ENCODE results near the gene PLEKHD1. TPM values are rescaled to one million over a fixed set of nuclear protein-coding genes. Genes with fewer than 3 reads are reported as not detected.

PLEKHD1 gene
- total RNA-seq, 1 experiment from 2014 or later, result 1.2 TPM

GRCh38 chr14:69464379-69464778 is 20.1 kb upstream of the PLEKHD1 start:
- intact Hi-C loops (cut with micrococcal nuclease), result loop anchor here (5.0 kb wide), 1 partner anchor 602 kb away; no protein-coding TSS in a partner anchor
- no peaks in the 10 kb centered on the region for H3K79me2 ChIP-seq (ENCODE audit: insufficient read depth, low read length)
- peaks cover 0 to 10% of the 10 kb centered on the region in 2 experiments; a peak in 1 of 4 replicates for H3K36me3 ChIP-seq (ENCODE audit: control insufficient read depth in 1 of 2, insufficient read depth in 2 of 2, low read length in 2 of 2)
- no peak overlapping the region for H3K4me2 ChIP-seq (ENCODE audit: low read length)
- DNase-seq (ENCODE audit: low read depth, low spot score), result no peak
- no peaks in the 10 kb centered on the region for H3K9me2 ChIP-seq (ENCODE audit: insufficient read depth)
- H3K4me1 ChIP-seq (ENCODE audit: control insufficient read depth in 1 of 2, insufficient read depth in 2 of 2, low read length in 2 of 2), result no peaks in the 10 kb centered on the region; a peak in 1 of 4 replicates
- no peak overlapping the region for H3K9ac ChIP-seq (ENCODE audit: low read length)
- no peak for TF ChIP-seq TCF7L2 (IDR thresholded peaks at IDR 0.05; ENCODE audit: borderline replicate concordance, extremely low read depth, insufficient read depth, insufficient read length)
- no peak for TF ChIP-seq POLR2A (IDR thresholded peaks at IDR 0.05; ENCODE audit: borderline replicate concordance, extremely low read depth, insufficient read depth, insufficient read length)
- TF ChIP-seq REST (IDR thresholded peaks at IDR 0.05; ENCODE audit: low read depth), result no peak
- no peak for TF ChIP-seq FOSL1 (IDR thresholded peaks at IDR 0.05; ENCODE audit: low read depth)
- CTCF ChIA-PET, result interaction anchor here (1.3 to 1.4 kb wide), 2 partner anchors 9 to 13 kb away, joined by 3 to 6 read pairs; no protein-coding TSS in a partner anchor
- 0 out of 2 replicates have a peak, but pooled peaks cover 2% of the 10 kb centered on the region for H4K20me1 ChIP-seq (ENCODE audit: insufficient read depth)
- RAD21 ChIA-PET (ENCODE audit: low non-redundant PET in 1 of 2, low total read pairs in 2 of 2, uncharacterized antibody in 2 of 2, unreplicated experiment in 2 of 2), result no interaction called here
- no peak overlapping the region for H2AFZ ChIP-seq (ENCODE audit: low read depth, low read length, poor library complexity, severe bottlenecking)
- no TSS peak for BruUV-seq (replicated peaks)
- H3K9me3 ChIP-seq (ENCODE audit: control insufficient read depth in 1 of 2, insufficient read depth in 1 of 2, low read depth in 1 of 2, low read length in 2 of 2), result no peaks in the 10 kb centered on the region
- H3K27me3 ChIP-seq (ENCODE audit: insufficient read depth, low read length), result no peaks in the 10 kb centered on the region
- H3K4me3 ChIP-seq (replicated peaks in 1 of 2; ENCODE audit: low read depth in 1 of 2, low read length in 2 of 2), result no peak overlapping the region
- no peak for ATAC-seq
- no peak overlapping the region for H3K27ac ChIP-seq (ENCODE audit: low read depth, low read length)
- POLR2A ChIA-PET, result no interaction called here

DNA sequence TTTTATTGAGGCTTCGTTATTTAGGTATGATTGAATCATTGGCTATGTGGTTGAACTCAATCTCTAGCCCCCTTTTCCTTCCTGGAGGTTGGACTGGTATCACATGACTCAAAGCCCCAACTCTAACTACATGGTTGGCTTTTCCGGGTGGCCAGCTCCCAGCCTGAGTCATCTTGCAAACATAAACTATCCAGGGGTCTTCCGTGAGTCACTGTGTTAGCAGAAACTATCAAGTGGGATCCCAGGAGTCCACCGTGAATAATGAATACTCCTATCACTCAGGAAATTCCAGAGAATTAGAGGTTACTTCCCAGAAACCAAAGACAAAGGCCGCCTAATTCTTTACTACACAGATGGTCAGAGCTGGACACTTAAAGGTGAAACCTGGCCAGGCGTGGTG is 19.7 kb upstream of the PLEKHD1 start:
- no peaks in the 10 kb centered on the region for H3K27me3 ChIP-seq (ENCODE audit: insufficient read depth, low read length)
- POLR2A ChIA-PET, result no interaction called here
- H3K79me2 ChIP-seq (ENCODE audit: insufficient read depth, low read length), result no peaks in the 10 kb centered on the region
- ATAC-seq, result no peak
- CTCF ChIA-PET, result interaction anchor here (1.3 to 1.4 kb wide), 2 partner anchors 10 to 13 kb away, joined by 3 to 6 read pairs; no protein-coding TSS in a partner anchor
- peaks cover 0 to 10% of the 10 kb centered on the region in 2 experiments; a peak in 1 of 4 replicates for H3K36me3 ChIP-seq (ENCODE audit: control insufficient read depth in 1 of 2, insufficient read depth in 2 of 2, low read length in 2 of 2)
- no peak overlapping the region for H3K9ac ChIP-seq (ENCODE audit: low read length)
- no peak for DNase-seq (ENCODE audit: low read depth, low spot score)
- no peak overlapping the region for H3K4me3 ChIP-seq (replicated peaks in 1 of 2; ENCODE audit: low read depth in 1 of 2, low read length in 2 of 2)
- no TSS peak for BruUV-seq (replicated peaks)
- no peak overlapping the region for H3K4me2 ChIP-seq (ENCODE audit: low read length)
- H3K9me2 ChIP-seq (ENCODE audit: insufficient read depth), result no peaks in the 10 kb centered on the region
- H3K4me1 ChIP-seq (ENCODE audit: control insufficient read depth in 1 of 2, insufficient read depth in 2 of 2, low read length in 2 of 2), result no peaks in the 10 kb centered on the region; a peak in 1 of 4 replicates
- RAD21 ChIA-PET (ENCODE audit: low non-redundant PET in 1 of 2, low total read pairs in 2 of 2, uncharacterized antibody in 2 of 2, unreplicated experiment in 2 of 2), result no interaction called here
- H3K27ac ChIP-seq (ENCODE audit: low read depth, low read length), result no peak overlapping the region
- intact Hi-C loops (cut with micrococcal nuclease), result loop anchor here (5.0 kb wide), 1 partner anchor 603 kb away; no protein-coding TSS in a partner anchor
- H2AFZ ChIP-seq (ENCODE audit: low read depth, low read length, poor library complexity, severe bottlenecking), result no peak overlapping the region
- no peaks in the 10 kb centered on the region for H3K9me3 ChIP-seq (ENCODE audit: control insufficient read depth in 1 of 2, insufficient read depth in 1 of 2, low read depth in 1 of 2, low read length in 2 of 2)
- H4K20me1 ChIP-seq (ENCODE audit: insufficient read depth), result 0 out of 2 replicates have a peak, but pooled peaks cover 2% of the 10 kb centered on the region
- TF ChIP-seq RAD21 (IDR thresholded peaks at IDR 0.05; ENCODE audit: low read depth), result no peak
- no peak for TF ChIP-seq ATF3 (IDR thresholded peaks at IDR 0.05)
- no peak for TF ChIP-seq FOSL1 (IDR thresholded peaks at IDR 0.05; ENCODE audit: low read depth)
- TF ChIP-seq SP1 (IDR thresholded peaks at IDR 0.05; ENCODE audit: low read depth), result no peak
- no peak for TF ChIP-seq YY1 (IDR thresholded peaks at IDR 0.05; ENCODE audit: extremely low read depth, insufficient replicate concordance, low read depth, low read length)
- TF ChIP-seq ELF1 (IDR thresholded peaks at IDR 0.05; ENCODE audit: borderline replicate concordance, low read depth), result no peak
- TF ChIP-seq CBX3 (IDR thresholded peaks at IDR 0.05; ENCODE audit: low read depth), result no peak
- no peak for TF ChIP-seq POLR2AphosphoS5 (IDR thresholded peaks at IDR 0.05; ENCODE audit: low read depth, low read length)
- no peak for TF ChIP-seq TCF7L2 (IDR thresholded peaks at IDR 0.05; ENCODE audit: borderline replicate concordance, extremely low read depth, insufficient read depth, insufficient read length)
- TF ChIP-seq POLR2A (IDR thresholded peaks at IDR 0.05; ENCODE audit: borderline replicate concordance, extremely low read depth, insufficient read depth, insufficient read length), result no peak
- TF ChIP-seq SIN3A (IDR thresholded peaks at IDR 0.05; ENCODE audit: low read depth), result no peak
- no peak for TF ChIP-seq EGR1 (IDR thresholded peaks at IDR 0.05; ENCODE audit: low read depth)
- no peak for TF ChIP-seq SRF (IDR thresholded peaks at IDR 0.05; ENCODE audit: low read depth)
- TF ChIP-seq, protein P1, sequence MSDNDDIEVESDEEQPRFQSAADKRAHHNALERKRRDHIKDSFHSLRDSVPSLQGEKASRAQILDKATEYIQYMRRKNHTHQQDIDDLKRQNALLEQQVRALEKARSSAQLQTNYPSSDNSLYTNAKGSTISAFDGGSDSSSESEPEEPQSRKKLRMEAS (IDR thresholded peaks at IDR 0.05), result no peak
- TF ChIP-seq ZNF274 (IDR thresholded peaks at IDR 0.05; ENCODE audit: low read depth, low read length), result no peak

Measured in HCT116 (cell line).